Spinal cord (tissue), 10 donors: ENCODE measurements around the gene OR5L2. TPM values are rescaled to one million over a fixed set of nuclear protein-coding genes. Genes with fewer than 3 reads are reported as not detected.
"Not testable (repeated sequence)": the region's sequence is repeated elsewhere in the genome, so short reads cannot be mapped to it uniquely, and the experiment has no call there.

ENCODE experiments used
- DNase-seq, 6 donors: peaks; one replicate each; pipeline versions ENCODE4 v3.0.0 to v3.0.0-alpha.2; 2013 to 2015; ENCODE audit warnings: low spot score in 6 of 6, low read depth in 4 of 6
- H3K27ac ChIP-seq: one replicate; pipeline ENCODE4 v1.5.1; 2013; ENCODE audit warnings: low read depth, low read length, control low read depth
- H3K27me3 ChIP-seq: one replicate; pipeline ENCODE4 v1.6.1; 2013; ENCODE audit warnings: low read length; ENCODE audit not compliant: control insufficient read depth, insufficient read depth
- H3K36me3 ChIP-seq: one replicate; pipeline ENCODE4 v1.6.1; 2013; ENCODE audit warnings: low read length; ENCODE audit not compliant: control insufficient read depth, insufficient read depth
- H3K4me1 ChIP-seq: one replicate; pipeline ENCODE4 v1.6.1; 2013; ENCODE audit warnings: low read length; ENCODE audit not compliant: control insufficient read depth, insufficient read depth
- H3K4me3 ChIP-seq: one replicate; pipeline ENCODE4 v1.5.1; 2013; ENCODE audit warnings: low read depth, low read length, control low read depth
- H3K9me3 ChIP-seq: one replicate; pipeline ENCODE4 v1.6.1; 2013; ENCODE audit warnings: low read length; ENCODE audit not compliant: control insufficient read depth, insufficient read depth
- WGBS: methylation state at CpG from one replicate; pipeline ENCODE4 v1.1.5; 2013; ENCODE audit warnings: missing lambda C conversion rate; ENCODE audit not compliant: insufficient coverage; 5-methylcytosine and 5-hydroxymethylcytosine counted together
- polyA plus RNA-seq, 2 donors: library from polyadenylated mRNA; unstranded; fragments of 120-200 nt; gene quantifications; one replicate each; pipeline ENCODE4 v1.2.1, GENCODE V29; 2013; ENCODE audit not compliant: insufficient read length in 2 of 2
- small RNA-seq: library from RNA; depleted of rRNA; stranded (forward); fragments of <200 nt; gene quantifications from one replicate; pipeline ENCODE3, GENCODE V24; 2014; ENCODE audit warnings: low replicate concordance
- total RNA-seq, 2 donors: library from RNA; depleted of rRNA in 1 of 2; stranded (reverse); fragments of 120-200 nt in 1 of 2; fragments of >200 nt in 1 of 2; gene quantifications; one replicate each; pipeline versions ENCODE4 v1.2.3 to v1.2.4, GENCODE V29; 2013 to 2014
- donor health status: healthy.

The OR5L2 gene
- total and polyA plus RNA-seq, 4 donors: not detected

DNA sequence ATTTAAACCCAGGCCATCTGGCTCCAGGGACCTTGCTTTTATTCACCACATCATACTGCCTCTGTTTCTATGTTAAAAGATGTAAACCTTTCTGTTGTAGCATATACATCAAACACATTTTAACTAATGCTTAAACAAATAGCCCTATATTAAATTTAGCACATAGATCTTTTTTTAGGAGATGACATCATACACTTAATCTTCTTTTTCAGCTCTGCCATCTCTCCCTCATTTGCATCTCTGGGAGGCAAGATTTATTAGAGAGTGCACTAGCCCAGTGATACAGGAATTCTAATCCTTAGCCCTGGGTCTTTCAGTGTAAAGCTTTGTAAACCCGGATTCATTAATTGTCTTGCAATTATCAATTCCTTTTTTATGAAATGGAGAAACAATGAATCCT is 25.1 kb downstream of the OR5L2 start:
- DNase-seq: no peak
- H3K36me3 ChIP-seq: no peaks in the 10 kb centered on the region
- no peaks in the 10 kb centered on the region for H3K27me3 ChIP-seq
- no peaks in the 10 kb centered on the region for H3K4me1 ChIP-seq
- no peak overlapping the region for H3K27ac ChIP-seq
- H3K4me3 ChIP-seq: no peak overlapping the region
- peaks cover 7% of the 10 kb centered on the region for H3K9me3 ChIP-seq
- WGBS: no CpG with 5 or more reads among the region's 1 CpG

- H3K36me3 ChIP-seq: no peaks in the 10 kb centered on the region
- H3K4me3 ChIP-seq: no peak overlapping the region
- H3K27me3 ChIP-seq: no peaks in the 10 kb centered on the region
- H3K4me1 ChIP-seq: no peaks in the 10 kb centered on the region
- WGBS: no CpG with 5 or more reads among the region's 1 CpG
- H3K9me3 ChIP-seq: peaks cover 5% of the 10 kb centered on the region
- DNase-seq: no peak
- H3K27ac ChIP-seq: no peak overlapping the region
These were observed 27.7 kb downstream of the OR5L2 start for GRCh38 chr11:55854704-55855103.

DNA sequence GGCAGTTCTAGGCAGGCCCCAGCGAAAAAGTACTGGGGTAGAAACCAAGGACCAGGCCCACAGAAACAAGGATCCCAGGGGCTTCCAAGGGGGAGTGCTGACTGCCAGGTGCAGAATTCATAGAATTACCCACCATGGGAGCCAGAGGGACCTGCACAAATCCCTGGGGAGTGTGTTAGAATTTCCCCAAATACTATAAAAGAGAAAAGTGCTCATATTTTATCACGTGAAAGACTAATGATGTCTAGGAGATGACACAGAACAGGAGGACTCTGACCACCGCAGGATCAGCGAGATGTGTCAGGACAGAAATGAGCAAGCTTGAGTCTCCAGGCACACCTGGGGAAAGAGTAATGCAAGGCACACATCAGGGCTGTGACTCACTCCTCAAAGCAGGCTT is 40.3 kb downstream of the OR5L2 start:
- WGBS: 79% methylated on average over 4 of the region's 4 CpGs
- H3K4me3 ChIP-seq, H3K27me3 ChIP-seq, DNase-seq, H3K36me3 ChIP-seq, H3K4me1 ChIP-seq, H3K27ac ChIP-seq, H3K9me3 ChIP-seq: not testable (repeated sequence)

DNA sequence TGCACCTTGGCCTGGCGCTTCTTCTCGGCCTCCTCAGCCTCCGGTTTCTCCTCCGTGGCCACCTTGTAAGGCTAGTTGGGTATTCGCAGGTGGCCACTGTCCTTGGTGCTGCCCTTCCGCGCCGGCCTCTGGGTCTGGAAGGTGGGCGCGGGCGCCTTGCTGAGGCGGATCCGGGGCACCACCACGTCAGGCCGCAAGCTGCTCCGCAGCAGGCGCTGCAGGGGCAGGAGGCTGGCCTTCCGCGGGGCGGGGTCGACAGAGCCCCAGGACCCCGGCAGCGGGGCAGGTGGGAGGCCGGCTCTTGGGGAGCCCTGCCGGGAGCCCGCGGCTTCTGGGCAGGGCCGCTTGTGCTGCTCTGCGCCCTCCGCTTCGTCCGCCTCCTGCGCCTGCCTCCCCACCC is 45.7 kb downstream of the OR5L2 start:
- not testable (repeated sequence) for H3K4me3 ChIP-seq, H3K9me3 ChIP-seq
- WGBS: 24% methylated on average over 33 of the region's 33 CpGs

GRCh38 chr11:55873146-55873545 is 46.1 kb downstream of the OR5L2 start:
- H3K4me1 ChIP-seq, H3K27me3 ChIP-seq, DNase-seq, H3K27ac ChIP-seq, H3K36me3 ChIP-seq, H3K4me3 ChIP-seq, H3K9me3 ChIP-seq: not testable (repeated sequence)
- WGBS: 27% methylated on average over 34 of the region's 34 CpGs

More for the DNA sequence above, 45.7 kb downstream of the OR5L2 start:
- DNase-seq, H3K4me1 ChIP-seq, H3K27ac ChIP-seq, H3K27me3 ChIP-seq, H3K36me3 ChIP-seq: not testable (repeated sequence)

Small RNA genes lying within 50 kb of the gene (small RNA-seq; reads per million reads assigned to genes)
- gene AC036111.3: not detected

Other genes with a start within 250 kb of the OR5L2 start
- not detected for gene OR4C11, start 219.6 kb upstream of the OR5L2 start, total RNA-seq
- gene OR4C11, start 219.6 kb upstream of the OR5L2 start, polyA plus RNA-seq: not detected
- gene OR4P4, start 192.1 kb upstream of the OR5L2 start, total RNA-seq: not detected
- gene OR4P4, start 192.1 kb upstream of the OR5L2 start, polyA plus RNA-seq: under 1 TPM in 1 of 2 donors, not detected in 1; 0.15 TPM
- gene OR4S2, start 178.9 kb upstream of the OR5L2 start, total RNA-seq: not detected
- not detected for gene OR4S2, start 178.9 kb upstream of the OR5L2 start, polyA plus RNA-seq
- gene OR4C6, start 165.0 kb upstream of the OR5L2 start, total RNA-seq: not detected
- gene OR4C6, start 165.0 kb upstream of the OR5L2 start, polyA plus RNA-seq: not detected
- not detected for gene OR5D13, start 53.8 kb upstream of the OR5L2 start, total RNA-seq
- gene OR5D13, start 53.8 kb upstream of the OR5L2 start, polyA plus RNA-seq: not detected
- gene OR5D14, start 31.7 kb upstream of the OR5L2 start, total RNA-seq: not detected
- gene OR5D14, start 31.7 kb upstream of the OR5L2 start, polyA plus RNA-seq: not detected
- not detected for gene OR5L1, start 15.9 kb upstream of the OR5L2 start, total RNA-seq
- gene OR5L1, start 15.9 kb upstream of the OR5L2 start, polyA plus RNA-seq: not detected
- not detected for gene OR5D18, start 7.6 kb upstream of the OR5L2 start, total RNA-seq
- not detected for gene OR5D18, start 7.6 kb upstream of the OR5L2 start, polyA plus RNA-seq
- not detected for gene OR5D16, start 11.5 kb downstream of the OR5L2 start, total RNA-seq
- gene OR5D16, start 11.5 kb downstream of the OR5L2 start, polyA plus RNA-seq: not detected
- not detected for gene TRIM51, start 56.1 kb downstream of the OR5L2 start, total RNA-seq
- gene TRIM51, start 56.1 kb downstream of the OR5L2 start, polyA plus RNA-seq: not detected
- not detected for gene OR5W2, start 87.4 kb downstream of the OR5L2 start, total RNA-seq
- gene OR5W2, start 87.4 kb downstream of the OR5L2 start, polyA plus RNA-seq: not detected
- gene OR5I1, start 109.2 kb downstream of the OR5L2 start, total RNA-seq: not detected
- not detected for gene OR5I1, start 109.2 kb downstream of the OR5L2 start, polyA plus RNA-seq
- not detected for gene OR10AG1, start 142.7 kb downstream of the OR5L2 start, total RNA-seq
- not detected for gene OR10AG1, start 142.7 kb downstream of the OR5L2 start, polyA plus RNA-seq
- not detected for gene OR5F1, start 167.4 kb downstream of the OR5L2 start, total RNA-seq
- not detected for gene OR5F1, start 167.4 kb downstream of the OR5L2 start, polyA plus RNA-seq
- gene OR5AS1, start 200.4 kb downstream of the OR5L2 start, total RNA-seq: not detected
- gene OR5AS1, start 200.4 kb downstream of the OR5L2 start, polyA plus RNA-seq: under 1 TPM; 0.05 TPM